HepG2 (cell line): ENCODE data around the gene TNNI3.

Experiments used
- BCLAF1 ChIP-seq: fragments of 450-650 bp; IDR thresholded peaks from 2 replicates; pipeline ENCODE4 v1.6.1; 2017; ENCODE audit warnings: mild to moderate bottlenecking
- KDM1A ChIP-seq: IDR thresholded peaks from 2 replicates; pipeline ENCODE4 v1.6.1; 2016; ENCODE audit warnings: missing compliant biosample characterization

- no peak for TF ChIP-seq BCLAF1
- TF ChIP-seq KDM1A (CRISPR knock-in tag) = no peak
Observed at GRCh38 chr19:55175117-55175867, 17.8 kb upstream of the TNNI3 start.
